HL-60/S4 treated with phorbol 12-myristate 13-acetate at 8.2 ng/mL for 4 days and 3 days (cell line): ENCODE results near the gene DARS1.

ENCODE experiments used
- in situ Hi-C: fragments of 300-500 bp; cut with MboI; formaldehyde crosslinking; loops from 2 replicates; pipeline ENCODE4 v1.15.0; 2022; ENCODE audit warnings: low sequenced_read_pairs

The DARS1 gene

DNA sequence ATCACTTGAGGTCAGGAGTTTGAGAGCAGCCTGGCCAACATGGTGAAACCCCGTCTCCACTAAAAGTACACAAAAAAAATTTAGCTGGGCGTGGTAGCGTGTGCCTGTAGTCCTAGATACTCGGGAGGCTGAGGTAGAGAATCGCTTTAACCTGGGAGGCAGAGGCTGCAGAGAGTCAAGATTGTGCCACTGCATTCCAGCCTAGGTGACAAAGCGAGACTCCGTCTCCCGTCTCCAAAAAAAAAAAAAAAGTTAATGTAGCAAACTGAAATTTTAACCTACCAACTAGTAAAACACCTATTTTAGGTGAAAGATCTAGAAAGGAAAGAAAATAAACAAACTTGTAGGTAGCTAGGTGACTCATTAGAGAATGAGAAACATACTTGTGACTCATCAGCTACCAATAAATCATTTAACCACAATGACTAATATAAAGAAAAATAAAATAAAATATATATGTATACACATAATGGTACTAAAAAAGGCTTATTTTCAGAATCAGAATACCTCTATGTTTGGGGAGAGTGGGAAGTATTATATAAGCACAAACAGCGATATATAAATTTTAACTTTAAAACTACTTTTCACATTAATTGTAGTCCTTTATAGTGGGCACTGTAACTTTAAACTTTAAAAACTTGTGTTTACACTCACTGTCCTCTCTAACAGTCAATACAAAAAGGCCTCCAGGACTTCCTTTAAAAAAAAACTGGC, 36.6 kb downstream of the DARS1 start:
- in situ Hi-C loops: no loop called here

DNA sequence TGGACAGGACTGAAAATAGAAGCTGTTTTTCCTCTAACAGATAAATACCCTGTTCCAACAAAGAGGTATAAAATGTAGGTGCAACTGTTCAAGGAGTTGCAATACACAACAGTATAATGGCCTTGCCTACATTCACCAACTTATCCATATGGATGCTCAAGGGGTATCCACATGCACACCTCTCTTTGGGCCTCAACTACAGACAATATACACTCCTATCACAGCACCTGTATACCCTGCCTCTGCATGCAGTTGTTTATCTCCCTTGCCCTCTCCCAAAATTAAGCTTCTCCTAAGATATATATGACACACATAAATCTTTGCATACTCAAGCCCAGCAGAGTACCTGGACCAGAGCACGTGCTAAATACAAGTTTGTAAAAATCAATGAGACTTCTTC, 37.3 kb downstream of the DARS1 start:
- in situ Hi-C loops: no loop called here

DNA sequence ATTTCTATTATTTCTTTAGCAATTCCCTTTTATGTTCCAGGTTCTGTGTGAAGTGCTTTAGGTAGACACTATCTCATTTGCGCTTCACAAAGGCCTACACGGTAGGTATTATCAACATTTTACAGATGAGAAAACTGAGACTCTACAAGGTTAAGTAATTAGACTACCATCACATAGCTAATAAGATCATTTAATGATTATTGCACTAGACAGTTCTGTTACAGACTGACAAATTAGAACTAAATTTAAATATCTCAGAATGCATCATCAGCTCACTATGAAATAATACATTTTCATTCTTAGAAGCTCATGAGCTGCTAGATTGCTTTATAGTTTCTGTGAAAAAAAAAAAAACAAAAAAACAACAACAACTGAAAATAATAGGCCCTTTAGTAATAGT, 37.9 kb downstream of the DARS1 start:
- in situ Hi-C loops: no loop called here

DNA sequence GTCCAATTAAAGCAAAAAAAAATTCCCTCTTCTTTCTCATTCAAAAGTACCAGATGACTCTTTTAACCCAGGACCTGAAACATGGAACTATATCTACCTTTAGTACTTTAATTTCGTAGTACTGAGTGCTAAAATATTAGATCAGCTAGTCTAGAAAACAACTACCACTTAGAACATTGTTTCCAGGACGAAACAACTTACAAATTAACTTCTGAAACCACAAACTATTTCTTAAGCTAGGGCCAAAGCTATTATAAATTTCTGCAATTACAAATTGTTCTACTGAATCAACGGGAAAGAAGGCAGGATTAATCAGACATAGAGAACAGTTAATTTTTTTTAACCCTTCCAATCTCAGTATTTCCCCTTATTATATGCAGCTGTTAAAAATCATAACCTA, 39.9 kb downstream of the DARS1 start:
- in situ Hi-C loops: no loop called here

DNA sequence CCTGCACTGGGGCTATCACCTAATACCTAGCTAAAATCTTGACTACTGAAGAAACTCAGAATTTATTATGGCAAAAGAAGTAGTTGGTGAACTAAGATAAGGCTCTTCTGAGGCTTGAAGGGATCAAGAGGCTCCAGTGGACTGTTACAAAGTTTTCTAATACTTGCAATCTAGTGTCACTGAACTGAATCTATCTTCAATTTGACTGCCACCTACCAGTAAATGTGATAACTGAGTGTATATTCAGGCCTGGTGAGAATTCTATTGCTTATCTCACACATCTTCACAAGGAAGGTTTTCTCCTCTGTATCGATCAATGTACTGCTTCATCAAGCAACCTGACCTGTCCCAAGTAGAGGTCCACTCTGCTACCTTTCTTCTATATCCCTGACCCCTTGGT, 40.8 kb downstream of the DARS1 start:
- in situ Hi-C loops: no loop called here

DNA sequence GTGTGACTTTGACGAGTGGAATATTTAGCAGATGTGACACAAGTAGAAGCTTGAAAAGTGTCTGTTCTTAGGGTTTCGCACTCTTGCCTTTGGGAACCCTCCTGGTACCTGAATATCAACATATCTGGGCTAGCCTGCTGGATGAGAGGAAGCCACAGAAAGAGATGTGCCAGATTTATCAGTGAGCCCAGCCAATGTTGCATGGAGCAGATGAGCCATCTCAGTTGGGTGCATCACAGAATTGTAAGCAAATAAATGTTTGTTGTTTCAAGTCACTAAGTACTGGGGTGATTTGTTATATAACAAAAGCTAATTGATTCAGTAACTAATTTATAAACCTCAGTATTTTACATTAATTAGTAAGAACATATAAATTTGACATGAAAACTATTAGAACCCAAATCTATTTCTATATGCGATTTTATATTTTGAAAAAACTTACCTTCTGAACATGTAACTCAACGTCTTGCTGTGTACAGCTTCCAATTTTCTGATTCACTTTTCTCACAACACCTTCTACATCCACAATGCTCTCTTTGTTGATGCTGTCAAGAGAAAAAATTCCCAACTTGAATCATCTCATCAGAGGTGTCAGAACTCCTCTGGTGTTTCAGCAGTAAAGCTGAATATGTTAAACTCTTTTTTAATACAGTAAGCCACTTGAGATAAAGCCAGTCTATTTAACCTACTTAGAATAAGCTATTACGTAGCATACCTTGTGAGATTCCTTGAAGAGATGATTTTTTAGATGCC, 42.3 kb downstream of the DARS1 start:
- in situ Hi-C loops: no loop called here

DNA sequence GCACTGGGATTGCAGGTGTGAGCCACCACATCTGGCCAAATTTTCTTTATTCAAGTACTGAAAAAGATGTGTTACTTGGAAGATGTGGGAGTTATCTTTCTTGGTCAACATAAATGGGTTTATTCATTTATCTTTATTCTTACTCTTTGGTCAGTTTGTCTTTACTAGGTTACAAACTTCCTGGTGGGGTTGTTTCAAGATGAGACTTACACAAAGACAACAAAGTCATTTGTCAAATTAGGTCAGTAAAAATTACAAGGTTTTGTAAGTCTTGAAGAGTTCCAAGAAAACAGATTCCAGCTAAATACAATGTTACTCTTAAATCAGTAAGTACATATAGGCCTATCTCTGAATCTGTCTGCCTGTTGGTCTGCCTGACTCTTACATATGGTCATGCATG, 48.9 kb downstream of the DARS1 start:
- in situ Hi-C loops: no loop called here

DNA sequence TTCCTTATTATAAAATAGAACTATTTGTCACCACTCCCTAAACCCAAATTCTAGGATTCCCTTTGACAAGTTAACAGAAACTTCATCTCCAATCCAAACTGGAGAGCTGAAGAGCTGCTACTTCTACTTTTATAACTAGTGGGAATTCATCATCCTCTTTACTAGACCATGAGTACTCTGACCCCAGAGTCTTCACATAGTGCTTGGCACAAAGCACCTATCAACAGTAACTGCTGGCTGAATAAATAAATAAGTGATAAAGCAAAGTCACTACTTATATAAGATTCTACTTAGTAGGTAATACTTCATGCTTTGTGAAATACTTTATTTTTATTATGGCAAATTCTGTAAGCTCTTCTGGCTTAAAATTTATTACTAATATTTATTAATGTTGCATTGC, 49.5 kb downstream of the DARS1 start:
- in situ Hi-C loops: no loop called here

DNA sequence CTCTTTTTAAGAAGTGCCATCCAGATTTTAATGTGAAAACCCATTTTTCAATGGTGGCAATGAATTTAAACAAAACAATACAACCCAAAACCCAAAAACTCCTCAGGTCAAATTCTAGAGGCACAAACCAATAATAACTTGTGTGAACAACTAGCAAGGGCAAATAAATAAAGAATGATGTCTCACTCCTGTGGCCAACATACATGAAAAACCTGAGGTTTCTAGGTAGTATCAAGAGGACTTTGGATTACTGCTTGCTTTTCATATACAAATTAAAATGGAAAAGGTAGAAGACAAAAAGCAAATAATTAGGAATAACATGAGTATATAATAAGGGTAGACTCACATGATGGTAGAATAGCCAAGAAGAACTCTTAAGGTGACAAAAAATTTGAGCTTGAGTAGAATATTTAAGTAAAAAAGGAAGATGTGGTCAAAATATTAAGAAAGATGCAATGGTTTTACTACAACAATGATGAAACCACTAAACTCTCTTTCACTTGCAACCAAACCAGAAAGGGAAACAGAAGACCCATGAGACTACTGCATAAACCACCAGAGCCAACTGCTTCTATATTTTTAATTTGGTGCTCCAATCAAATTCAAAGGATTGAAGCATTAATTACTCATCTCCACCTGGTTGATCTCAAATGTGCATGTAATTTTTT, 53.5 kb downstream of the DARS1 start:
- in situ Hi-C loops: no loop called here

DNA sequence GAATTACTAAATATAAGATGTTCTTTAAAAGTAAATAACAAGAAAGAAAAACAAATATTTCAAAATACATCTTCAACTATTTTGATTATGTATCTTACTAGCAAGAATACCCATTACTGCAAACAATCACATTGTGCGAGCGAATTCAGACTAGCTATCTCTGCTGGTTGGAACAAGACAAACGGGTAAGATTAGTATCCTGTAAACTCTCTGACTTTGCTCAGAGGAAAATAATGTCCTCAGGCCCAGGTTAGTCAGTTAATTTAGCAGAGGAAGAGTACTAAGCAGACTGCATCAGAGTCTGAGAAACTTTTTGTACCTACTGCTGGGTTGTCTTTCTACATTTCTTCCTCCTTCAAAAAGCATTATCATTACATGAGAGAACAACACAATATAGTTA, 58.8 kb downstream of the DARS1 start:
- in situ Hi-C loops: no loop called here

DNA sequence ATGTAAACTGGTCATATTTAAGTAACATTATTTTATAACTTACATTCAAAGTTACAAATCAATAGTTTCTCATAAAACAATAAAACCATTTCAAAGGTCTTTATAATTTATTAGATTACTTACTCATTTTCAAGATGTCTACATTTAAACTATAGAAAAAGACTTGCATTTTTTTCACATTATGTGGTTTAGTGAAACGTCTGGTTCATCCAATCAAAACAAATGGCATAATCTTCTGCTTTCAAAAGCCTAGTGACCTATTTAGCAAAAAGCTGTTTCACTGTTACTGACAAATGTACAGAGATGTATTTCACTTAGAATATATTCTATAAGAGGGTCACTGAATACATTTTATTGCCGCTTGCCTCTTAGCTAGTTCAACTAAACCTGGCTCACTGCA, 59.9 kb downstream of the DARS1 start:
- in situ Hi-C loops: no loop called here

DNA sequence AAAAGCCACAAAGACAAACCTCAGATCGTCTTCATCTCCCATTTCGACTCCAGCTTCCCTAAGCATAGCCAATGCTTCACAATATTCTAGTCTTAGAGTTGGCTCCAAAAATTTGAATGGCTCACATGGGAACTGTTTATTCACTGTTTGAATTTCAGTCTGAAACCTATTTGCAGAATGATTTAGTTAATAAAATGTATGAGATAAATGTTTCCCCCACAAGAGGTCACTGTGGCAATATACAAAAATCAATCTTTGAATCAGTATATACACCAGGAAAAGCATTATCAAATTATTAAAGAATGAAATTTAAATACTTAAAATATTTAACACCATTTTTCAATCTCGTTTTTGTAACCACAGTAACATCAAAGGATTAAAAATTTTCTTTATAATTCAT, 69.2 kb downstream of the DARS1 start:
- in situ Hi-C loops: loop anchor here (10.0 kb wide), 1 partner anchor 469 kb away; no protein-coding TSS in a partner anchor

DNA sequence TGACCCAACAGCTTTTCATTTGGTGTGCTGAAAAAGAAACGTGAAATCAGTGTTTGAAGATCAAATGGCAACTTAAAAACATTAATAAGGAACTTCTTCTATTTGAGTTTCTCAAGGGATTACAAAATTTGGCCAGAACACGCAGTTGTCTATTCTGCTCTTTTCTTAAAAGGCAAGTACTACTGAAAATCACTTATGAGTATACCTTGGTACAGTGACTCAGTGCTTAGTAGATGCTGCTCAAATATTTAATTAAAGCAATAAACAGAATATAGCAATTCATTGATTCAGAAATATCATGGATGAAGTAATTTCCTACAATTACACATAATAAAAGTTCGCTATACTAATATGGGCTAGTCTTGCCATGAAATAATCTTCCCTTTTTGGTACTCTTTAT, 70.9 kb downstream of the DARS1 start:
- in situ Hi-C loops: loop anchor here (10.0 kb wide), 1 partner anchor 470 kb away; no protein-coding TSS in a partner anchor

DNA sequence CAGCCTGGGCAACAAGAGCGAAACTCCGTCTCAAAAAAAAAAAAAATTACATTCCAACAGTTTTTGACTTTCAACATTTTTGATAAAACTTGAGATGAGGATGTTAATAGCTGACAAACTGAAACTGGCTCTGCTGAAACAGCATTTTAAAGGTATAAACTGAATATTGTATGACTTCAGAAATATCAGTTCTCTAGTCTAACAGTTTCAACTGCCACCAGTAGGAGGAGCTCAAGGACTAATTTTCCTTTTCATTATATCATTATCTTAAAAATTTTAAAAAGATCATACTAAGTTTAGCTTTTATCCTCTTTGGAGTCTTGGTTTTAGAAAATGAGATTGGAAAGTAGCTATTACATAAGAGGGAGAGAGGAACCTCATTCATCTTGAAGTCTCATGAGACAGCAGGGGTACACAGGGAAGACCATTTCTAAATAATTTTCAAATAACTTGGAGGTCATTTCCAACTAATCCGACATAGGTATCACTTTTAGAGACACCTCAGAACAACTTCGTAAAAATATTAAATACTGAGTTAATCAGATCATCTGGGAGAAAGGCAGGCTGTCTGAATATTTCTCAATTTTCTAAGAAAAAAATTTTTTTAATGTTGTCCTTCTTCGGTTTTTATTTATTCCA, 71.6 kb downstream of the DARS1 start:
- in situ Hi-C loops: loop anchor here (10.0 kb wide), 1 partner anchor 471 kb away; no protein-coding TSS in a partner anchor

DNA sequence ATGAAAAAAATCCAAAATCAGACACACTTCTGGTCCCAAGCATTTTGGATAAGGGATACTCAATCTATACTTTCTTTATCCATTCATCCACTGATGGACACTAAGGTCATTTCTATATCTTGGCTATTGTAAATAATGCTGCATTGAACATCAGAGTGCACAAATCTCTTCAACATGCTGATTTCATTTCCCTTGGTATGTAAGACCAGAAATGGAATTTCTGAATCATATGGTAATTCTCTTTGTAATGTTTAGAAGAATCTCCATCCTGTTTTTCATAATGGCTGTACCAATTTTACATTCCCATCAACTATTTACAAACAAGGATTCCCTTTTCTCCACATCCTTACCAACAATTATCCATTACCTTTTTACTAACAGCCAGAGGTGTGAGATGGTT, 75.5 kb downstream of the DARS1 start:
- in situ Hi-C loops: loop anchor here (10.0 kb wide), 1 partner anchor 475 kb away; no protein-coding TSS in a partner anchor

DNA sequence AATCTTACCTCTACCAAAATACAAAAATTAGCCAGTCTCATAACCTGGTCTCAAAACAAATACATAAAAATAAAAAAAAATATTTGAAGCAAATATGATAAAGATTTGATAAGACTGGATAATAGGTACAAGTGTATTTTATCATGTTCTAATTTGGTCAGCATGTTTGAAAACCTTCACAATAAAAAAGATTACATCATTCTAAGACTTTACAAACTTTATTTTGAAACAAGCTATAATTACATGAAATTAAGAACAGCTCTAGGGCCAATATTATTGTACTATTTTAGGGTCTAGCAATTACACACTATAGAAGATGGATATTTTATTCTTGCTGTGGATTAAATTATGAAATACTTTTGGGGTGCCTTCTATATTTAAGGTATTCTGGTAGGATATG, 79.7 kb downstream of the DARS1 start:
- in situ Hi-C loops: no loop called here

DNA sequence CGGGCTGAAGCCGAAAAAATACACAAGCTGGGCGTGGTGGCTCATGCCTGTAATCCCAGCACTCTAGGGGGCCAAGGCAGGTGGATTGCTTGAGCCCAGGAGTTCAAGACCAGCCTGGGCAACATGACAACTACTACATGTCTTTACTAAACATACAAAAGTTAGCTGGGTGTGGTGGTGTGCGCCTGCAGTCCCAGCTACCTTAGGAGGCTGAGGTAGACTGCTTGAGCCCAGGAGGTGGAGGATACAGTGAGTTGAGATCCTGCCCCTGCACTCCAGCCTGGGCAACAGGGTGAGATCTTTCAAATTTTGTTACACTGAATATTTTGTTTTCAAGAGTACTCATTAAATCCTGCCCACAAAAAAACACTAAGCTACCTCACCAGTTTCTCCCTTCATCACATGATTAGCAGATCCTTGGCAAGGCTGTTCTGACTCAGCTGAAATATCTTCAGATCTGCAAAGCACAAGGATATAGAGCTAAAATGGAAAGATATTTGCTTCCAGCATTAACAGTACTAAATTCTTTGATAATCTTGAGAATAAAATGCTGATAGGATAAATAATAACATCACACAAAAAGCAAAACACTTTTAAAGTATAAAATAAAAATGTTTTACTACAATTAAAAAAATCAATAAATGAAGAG, 81.0 kb downstream of the DARS1 start:
- in situ Hi-C loops: no loop called here

DNA sequence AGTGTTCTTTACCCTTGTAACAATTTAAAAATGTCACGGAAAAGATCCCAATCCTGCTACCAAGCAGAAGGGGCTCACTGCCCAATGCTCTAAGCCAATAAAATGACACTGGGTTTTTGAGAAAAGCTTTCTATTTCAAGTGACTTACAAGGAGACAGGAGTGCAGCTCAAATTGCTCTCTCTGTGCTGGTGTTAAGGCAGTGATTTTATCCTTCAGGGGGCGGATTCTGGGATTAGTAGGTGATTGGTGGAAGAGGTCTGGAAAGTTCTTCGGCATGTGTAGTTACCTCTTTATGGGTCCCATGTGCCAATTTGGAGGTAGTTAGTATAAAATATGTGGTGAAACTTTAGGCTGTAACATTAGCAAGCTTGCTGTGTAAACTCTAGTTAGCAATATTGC, 81.8 kb downstream of the DARS1 start:
- in situ Hi-C loops: no loop called here

DNA sequence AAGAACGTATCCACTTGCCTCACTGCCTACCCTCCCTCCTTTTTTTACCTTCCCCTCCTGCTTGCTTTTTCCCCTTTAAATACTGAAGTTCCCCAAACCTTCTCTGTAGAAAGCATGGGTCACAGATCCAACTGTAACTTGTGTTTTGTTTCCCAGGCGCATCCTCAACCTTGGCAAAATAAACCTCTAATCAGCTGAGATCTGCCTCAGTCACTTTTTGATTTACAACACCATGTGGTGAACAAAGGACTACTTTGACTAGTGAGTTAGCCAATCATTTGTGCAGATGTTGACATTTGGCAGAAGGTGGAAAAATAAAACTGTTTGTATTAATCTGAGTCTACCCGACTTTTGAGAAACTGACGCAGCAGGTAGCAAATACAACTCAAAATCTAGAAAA, 85.9 kb downstream of the DARS1 start:
- in situ Hi-C loops: no loop called here

DNA sequence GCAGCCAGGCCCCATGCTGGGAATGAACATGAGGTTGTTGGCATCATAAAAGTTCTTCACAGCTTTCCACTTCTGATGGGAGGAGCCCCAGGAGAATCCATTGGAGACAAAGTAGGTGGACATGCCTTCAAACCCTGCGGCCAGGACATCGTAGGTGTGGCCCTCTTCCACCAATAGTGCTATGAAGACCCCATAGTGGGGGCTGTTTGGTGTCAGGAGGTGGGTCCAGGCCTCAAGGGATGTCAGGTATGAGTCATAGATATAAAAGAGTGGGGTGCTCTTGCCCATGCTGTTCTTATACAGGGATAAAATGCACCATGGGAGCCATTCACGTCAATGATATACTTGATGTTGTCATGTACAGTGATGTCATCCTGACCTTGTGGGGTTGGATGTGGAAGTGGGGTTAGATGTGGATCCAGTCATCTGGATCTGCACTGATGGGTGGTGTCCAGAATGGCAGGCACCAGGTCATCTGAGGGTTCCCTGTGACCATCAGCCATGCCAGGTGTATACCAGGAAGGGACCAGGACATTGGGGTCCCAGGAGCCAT, 87.1 kb downstream of the DARS1 start:
- in situ Hi-C loops: no loop called here

DNA sequence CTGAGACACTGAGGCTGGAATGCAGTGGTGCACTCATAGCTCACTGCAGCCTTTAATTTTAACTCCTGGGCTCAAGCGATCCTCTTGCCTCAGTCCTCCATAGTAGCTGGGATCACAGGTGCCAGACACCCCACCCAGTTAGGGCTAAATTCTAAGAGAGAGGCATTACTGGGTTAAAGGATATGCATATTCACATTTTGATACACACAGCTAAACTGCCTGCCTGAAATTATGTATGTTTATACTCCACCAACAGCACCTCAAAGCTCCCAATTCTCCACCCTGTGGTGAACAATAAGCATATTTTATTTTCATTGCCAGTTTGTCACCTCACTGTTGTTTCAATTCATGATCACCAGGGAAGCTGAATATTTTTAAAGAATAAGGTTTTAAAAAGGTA, 90.5 kb downstream of the DARS1 start:
- in situ Hi-C loops: no loop called here
